Measurements from ENCODE around the gene TANGO6. TPM values are rescaled to one million over a fixed set of nuclear protein-coding genes. Genes with fewer than 3 reads are reported as not detected.

TANGO6 gene
- total RNA-seq, 2 experiments from 2014 or later: 21.4 to 23.6 TPM

GRCh38 chr16:68894714-68895113 lies 51.4 kb downstream of the TANGO6 start:
- Mint-ChIP-seq H3K36me3 (ENCODE audit: low read depth) (no peaks in the 10 kb centered on the region), H3K27me3 (ENCODE audit: low read depth) (no peaks in the 10 kb centered on the region), H3K27ac (no peak overlapping the region), H3K4me3 (no peak overlapping the region), H3K9me3 (ENCODE audit: insufficient read depth) (no peaks in the 10 kb centered on the region), H3K4me1 (ENCODE audit: low read depth) (peaks cover 3% of the 10 kb centered on the region)
- CTCF ChIA-PET: no interaction called here
- DNase-seq (no peak), ATAC-seq (no peak)
- POLR2A ChIA-PET: no interaction called here

GRCh38 chr16:68898026-68898425 lies 54.7 kb downstream of the TANGO6 start:
- DNase-seq: no peak
- H3K4me3 Mint-ChIP-seq: no peak overlapping the region
- CTCF ChIA-PET: interaction anchor here (0.8 to 1.3 kb wide), 3 partner anchors 9 to 226 kb away, joined by 3 to 6 read pairs (median 4); partner anchors contain the start of gene HAS3
- H3K4me1 Mint-ChIP-seq (ENCODE audit: low read depth): no peaks in the 10 kb centered on the region
- no peak overlapping the region for H3K27ac Mint-ChIP-seq
- no peak for ATAC-seq
- H3K27me3 Mint-ChIP-seq (ENCODE audit: low read depth): no peaks in the 10 kb centered on the region
- H3K36me3 Mint-ChIP-seq (ENCODE audit: low read depth): peaks cover 4% of the 10 kb centered on the region
- POLR2A ChIA-PET: no interaction called here
- H3K9me3 Mint-ChIP-seq (ENCODE audit: insufficient read depth): no peaks in the 10 kb centered on the region

GRCh38 chr16:68900009-68900408 lies 56.7 kb downstream of the TANGO6 start:
- Mint-ChIP-seq H3K4me3 (no peak overlapping the region), H3K36me3 (ENCODE audit: low read depth) (peaks cover 4% of the 10 kb centered on the region), H3K9me3 (ENCODE audit: insufficient read depth) (no peaks in the 10 kb centered on the region), H3K4me1 (ENCODE audit: low read depth) (no peaks in the 10 kb centered on the region), H3K27me3 (ENCODE audit: low read depth) (no peaks in the 10 kb centered on the region), H3K27ac (no peak overlapping the region)
- ChIA-PET POLR2A (no interaction called here), CTCF (interaction anchor here (1.3 kb wide), 1 partner anchor 10 kb away, joined by 3 read pairs; no protein-coding TSS in a partner anchor)
- ATAC-seq (no peak), DNase-seq (no peak)

- Mint-ChIP-seq H3K27me3 (ENCODE audit: low read depth) (no peaks in the 10 kb centered on the region), H3K4me1 (ENCODE audit: low read depth) (no peaks in the 10 kb centered on the region), H3K36me3 (ENCODE audit: low read depth) (peaks cover 4% of the 10 kb centered on the region), H3K27ac (no peak overlapping the region), H3K4me3 (no peak overlapping the region), H3K9me3 (ENCODE audit: insufficient read depth) (no peaks in the 10 kb centered on the region)
- CTCF ChIA-PET: interaction anchor here (0.8 to 3.9 kb wide), 13 partner anchors 10 to 372 kb away, joined by 3 to 20 read pairs (median 4); partner anchors contain the start of genes CHTF8, HAS3 and UTP4
- DNase-seq (peak; percentile 40), ATAC-seq (no peak)
- POLR2A ChIA-PET: no interaction called here
Measured at GRCh38 chr16:68902003-68902968, 59.0 kb downstream of the TANGO6 start.

GRCh38 chr16:68902969-68903345 lies 59.6 kb downstream of the TANGO6 start:
- POLR2A ChIA-PET: no interaction called here
- peaks cover 4% of the 10 kb centered on the region for H3K36me3 Mint-ChIP-seq (ENCODE audit: low read depth)
- CTCF ChIA-PET: interaction anchor here (0.8 to 3.9 kb wide), 11 partner anchors 11 to 373 kb away, joined by 3 to 20 read pairs (median 4); partner anchors contain the start of genes CHTF8 and UTP4

GRCh38 chr16:68907297-68907696 lies 64.0 kb downstream of the TANGO6 start:
- Mint-ChIP-seq H3K4me3 (no peak overlapping the region), H3K9me3 (ENCODE audit: insufficient read depth) (no peaks in the 10 kb centered on the region), H3K36me3 (ENCODE audit: low read depth) (peaks cover 5% of the 10 kb centered on the region), H3K27me3 (ENCODE audit: low read depth) (no peaks in the 10 kb centered on the region), H3K4me1 (ENCODE audit: low read depth) (no peaks in the 10 kb centered on the region), H3K27ac (no peak overlapping the region)
- ChIA-PET POLR2A (no interaction called here), CTCF (interaction anchor here (1.2 kb wide), 1 partner anchor 9 kb away, joined by 3 read pairs; no protein-coding TSS in a partner anchor)
- no peak for DNase-seq
- no peak for ATAC-seq

More at GRCh38 chr16:68902969-68903345, 59.6 kb downstream of the TANGO6 start:
- ATAC-seq (no peak), DNase-seq (no peak)
- no peaks in the 10 kb centered on the region for H3K9me3 Mint-ChIP-seq (ENCODE audit: insufficient read depth)
- H3K4me3 Mint-ChIP-seq: no peak overlapping the region
- H3K27me3 Mint-ChIP-seq (ENCODE audit: low read depth): no peaks in the 10 kb centered on the region
- H3K4me1 Mint-ChIP-seq (ENCODE audit: low read depth): no peaks in the 10 kb centered on the region
- H3K27ac Mint-ChIP-seq: no peak overlapping the region

- POLR2A ChIA-PET: no interaction called here
- H3K27me3 Mint-ChIP-seq (ENCODE audit: low read depth): no peaks in the 10 kb centered on the region
- H3K36me3 Mint-ChIP-seq (ENCODE audit: low read depth): peaks cover 5% of the 10 kb centered on the region
- CTCF ChIA-PET: interaction anchor here (1.2 kb wide), 1 partner anchor 10 kb away, joined by 3 read pairs; no protein-coding TSS in a partner anchor
- DNase-seq (no peak), ATAC-seq (no peak)
- H3K4me3 Mint-ChIP-seq: no peak overlapping the region
- no peaks in the 10 kb centered on the region for H3K4me1 Mint-ChIP-seq (ENCODE audit: low read depth)
- no peak overlapping the region for H3K27ac Mint-ChIP-seq
- no peaks in the 10 kb centered on the region for H3K9me3 Mint-ChIP-seq (ENCODE audit: insufficient read depth)
Measured at GRCh38 chr16:68907781-68908181, 64.5 kb downstream of the TANGO6 start.

GRCh38 chr16:68909099-68909733 lies 65.9 kb downstream of the TANGO6 start:
- H3K4me3 Mint-ChIP-seq: no peak overlapping the region
- H3K4me1 Mint-ChIP-seq (ENCODE audit: low read depth): no peaks in the 10 kb centered on the region
- CTCF ChIA-PET: interaction anchor here (0.7 to 1.3 kb wide), 3 partner anchors 9 to 319 kb away, joined by 3 to 4 read pairs (median 3); no protein-coding TSS in a partner anchor
- POLR2A ChIA-PET: no interaction called here
- H3K27ac Mint-ChIP-seq: no peak overlapping the region
- ATAC-seq (no peak), DNase-seq (no peak)
- no peaks in the 10 kb centered on the region for H3K27me3 Mint-ChIP-seq (ENCODE audit: low read depth)
- H3K36me3 Mint-ChIP-seq (ENCODE audit: low read depth): peaks cover 5% of the 10 kb centered on the region
- H3K9me3 Mint-ChIP-seq (ENCODE audit: insufficient read depth): no peaks in the 10 kb centered on the region

GRCh38 chr16:68910051-68910450 lies 66.7 kb downstream of the TANGO6 start:
- no peak overlapping the region for H3K27ac Mint-ChIP-seq
- H3K4me1 Mint-ChIP-seq (ENCODE audit: low read depth): no peaks in the 10 kb centered on the region
- peaks cover 5% of the 10 kb centered on the region for H3K36me3 Mint-ChIP-seq (ENCODE audit: low read depth)
- no peaks in the 10 kb centered on the region for H3K9me3 Mint-ChIP-seq (ENCODE audit: insufficient read depth)
- H3K27me3 Mint-ChIP-seq (ENCODE audit: low read depth): no peaks in the 10 kb centered on the region
- DNase-seq (no peak), ATAC-seq (no peak)
- no peak overlapping the region for H3K4me3 Mint-ChIP-seq
- ChIA-PET CTCF (interaction anchor here (1.1 to 1.3 kb wide), 2 partner anchors 9 to 319 kb away, joined by 3 to 4 read pairs; no protein-coding TSS in a partner anchor), POLR2A (interaction anchor here (0.6 kb wide), 1 partner anchor 394 kb away, joined by 3 read pairs; no protein-coding TSS in a partner anchor)

GRCh38 chr16:68915589-68915988 lies 72.3 kb downstream of the TANGO6 start:
- no peak overlapping the region for H3K4me3 Mint-ChIP-seq
- H3K4me1 Mint-ChIP-seq (ENCODE audit: low read depth): no peaks in the 10 kb centered on the region
- peaks cover 7% of the 10 kb centered on the region for H3K36me3 Mint-ChIP-seq (ENCODE audit: low read depth)
- ChIA-PET POLR2A (no interaction called here), CTCF (no interaction called here)
- H3K9me3 Mint-ChIP-seq (ENCODE audit: insufficient read depth): no peaks in the 10 kb centered on the region
- no peaks in the 10 kb centered on the region for H3K27me3 Mint-ChIP-seq (ENCODE audit: low read depth)
- H3K27ac Mint-ChIP-seq: no peak overlapping the region
- ATAC-seq (no peak), DNase-seq (no peak)

GRCh38 chr16:68917541-68917940 lies 74.2 kb downstream of the TANGO6 start:
- Mint-ChIP-seq H3K27ac (no peak overlapping the region), H3K36me3 (ENCODE audit: low read depth) (peaks cover 9% of the 10 kb centered on the region), H3K4me3 (no peak overlapping the region), H3K27me3 (ENCODE audit: low read depth) (no peaks in the 10 kb centered on the region), H3K4me1 (ENCODE audit: low read depth) (no peaks in the 10 kb centered on the region), H3K9me3 (ENCODE audit: insufficient read depth) (no peaks in the 10 kb centered on the region)
- DNase-seq (no peak), ATAC-seq (no peak)
- CTCF ChIA-PET: interaction anchor here (1.0 kb wide), 2 partner anchors 14 to 1372 kb away, joined by 3 read pairs; no protein-coding TSS in a partner anchor
- POLR2A ChIA-PET: no interaction called here

- H3K9me3 Mint-ChIP-seq (ENCODE audit: insufficient read depth): no peaks in the 10 kb centered on the region
- CTCF ChIA-PET: no interaction called here
- H3K4me1 Mint-ChIP-seq (ENCODE audit: low read depth): no peaks in the 10 kb centered on the region
- H3K27me3 Mint-ChIP-seq (ENCODE audit: low read depth): no peaks in the 10 kb centered on the region
- DNase-seq: no peak
- no peak overlapping the region for H3K4me3 Mint-ChIP-seq
- POLR2A ChIA-PET: no interaction called here
- peaks cover 11% of the 10 kb centered on the region for H3K36me3 Mint-ChIP-seq (ENCODE audit: low read depth)
- ATAC-seq: no peak
- no peak overlapping the region for H3K27ac Mint-ChIP-seq
Measured at GRCh38 chr16:68920349-68920748, 77.0 kb downstream of the TANGO6 start.

All from activated CD8-positive, alpha-beta T cell treated with anti-CD3 and anti-CD28 coated beads, Interleukin-2, amount 10 ng/mL, durations not matched to agents 7 days and 5 days (primary cell).